Calu3 (cell line): ENCODE results near the gene RAD51B. TPM values are rescaled to one million over a fixed set of nuclear protein-coding genes. Genes with fewer than 3 reads are reported as not detected.

Experiments used
- BruUV-seq: library from RNA; stranded (reverse); fragments of 400-500 nt; replicated peaks from 2 replicates; lab custom pipeline; 2021; lab: Mats Ljungman, UMichigan
- CTCF ChIA-PET: fragments of 300-600 bp; sonication (Branson Sonifier 250); formaldehyde crosslinking; loops from one replicate; lab custom pipeline; 2022; ENCODE audit warnings: antibody characterized with exemption; lab: Charles Lee
- DNase-seq: peaks from one replicate; pipeline ENCODE4 v3.0.0; 2022
- H3K27ac Mint-ChIP-seq: one replicate; pipeline ENCODE4 v1.8.0; 2022; ENCODE audit warnings: mixed read lengths; ENCODE audit not compliant: unreplicated experiment
- H3K27me3 Mint-ChIP-seq: one replicate; pipeline ENCODE4 v1.8.0; 2022; ENCODE audit warnings: mixed read lengths; ENCODE audit not compliant: unreplicated experiment
- H3K36me3 Mint-ChIP-seq: one replicate; pipeline ENCODE4 v1.8.0; 2022; ENCODE audit warnings: mild to moderate bottlenecking, moderate library complexity, mixed read lengths; ENCODE audit not compliant: insufficient read depth, unreplicated experiment
- H3K4me1 Mint-ChIP-seq: one replicate; pipeline ENCODE4 v1.8.0; 2022; ENCODE audit warnings: mild to moderate bottlenecking, low read depth, mixed read lengths; ENCODE audit not compliant: unreplicated experiment
- H3K4me3 Mint-ChIP-seq: one replicate; pipeline ENCODE4 v1.8.0; 2022; ENCODE audit warnings: mild to moderate bottlenecking, low read depth, moderate library complexity, mixed read lengths; ENCODE audit not compliant: unreplicated experiment
- H3K9me3 Mint-ChIP-seq: one replicate; pipeline ENCODE4 v1.8.0; 2022; ENCODE audit warnings: low read depth, mixed read lengths; ENCODE audit not compliant: unreplicated experiment
- CTCF ChIP-seq: fragments of 200-600 bp; IDR thresholded peaks from one replicate; pipeline ENCODE4 v1.8.0; 2022; ENCODE audit warnings: antibody characterized with exemption; ENCODE audit not compliant: unreplicated experiment
- intact Hi-C: fragments of 100-400 bp; cut with micrococcal nuclease; formaldehyde crosslinking; loops from one replicate; pipeline ENCODE4 v1.10.0; 2022; ENCODE audit not compliant: unreplicated experiment
- total RNA-seq: library from RNA; stranded (reverse); gene quantifications from 2 replicates; pipeline ENCODE4 v1.2.3, GENCODE V29; 2022

RAD51B gene
- total RNA-seq, 1 experiment from 2014 or later: 24.7 TPM

GRCh38 chr14:68628605-68629310 lies 809.2 kb downstream of the RAD51B start:
- Mint-ChIP-seq H3K36me3 (peaks cover 12% of the 10 kb centered on the region), H3K4me1 (peaks cover 9% of the 10 kb centered on the region), H3K4me3 (peak overlapping the region; percentile 63), H3K27ac (peak overlapping the region; percentile 74), H3K27me3 (no peaks in the 10 kb centered on the region), H3K9me3 (no peaks in the 10 kb centered on the region)
- no TSS peak for BruUV-seq
- intact Hi-C loops: no loop called here
- no peak for TF ChIP-seq CTCF
- peak; percentile 57 for DNase-seq
- CTCF ChIA-PET: interaction anchor here (0.5 to 1.4 kb wide), 8 partner anchors 15 to 1296 kb away, joined by 3 to 9 read pairs (median 3); no protein-coding TSS in a partner anchor

- no peak for DNase-seq
- intact Hi-C loops: no loop called here
- H3K4me1 Mint-ChIP-seq: peaks cover 9% of the 10 kb centered on the region
- H3K4me3 Mint-ChIP-seq: no peak overlapping the region
- TF ChIP-seq CTCF: no peak
- H3K36me3 Mint-ChIP-seq: peaks cover 12% of the 10 kb centered on the region
- no TSS peak for BruUV-seq
- no peaks in the 10 kb centered on the region for H3K9me3 Mint-ChIP-seq
- no peak overlapping the region for H3K27ac Mint-ChIP-seq
- no peaks in the 10 kb centered on the region for H3K27me3 Mint-ChIP-seq
- CTCF ChIA-PET: no interaction called here
These were observed 810.5 kb downstream of the RAD51B start for GRCh38 chr14:68630081-68630571.

GRCh38 chr14:68630611-68631393 lies 811.2 kb downstream of the RAD51B start:
- Mint-ChIP-seq H3K9me3 (no peaks in the 10 kb centered on the region), H3K27ac (no peak overlapping the region), H3K36me3 (peaks cover 12% of the 10 kb centered on the region), H3K4me3 (no peak overlapping the region), H3K27me3 (no peaks in the 10 kb centered on the region), H3K4me1 (peaks cover 9% of the 10 kb centered on the region)
- CTCF ChIA-PET: no interaction called here
- no TSS peak for BruUV-seq
- TF ChIP-seq CTCF: no peak
- intact Hi-C loops: no loop called here
- no peak for DNase-seq

GRCh38 chr14:68631394-68632053 lies 811.9 kb downstream of the RAD51B start:
- peaks cover 12% of the 10 kb centered on the region for H3K36me3 Mint-ChIP-seq
- TF ChIP-seq CTCF: no peak
- H3K27ac Mint-ChIP-seq: no peak overlapping the region
- no peaks in the 10 kb centered on the region for H3K9me3 Mint-ChIP-seq
- DNase-seq: no peak
- CTCF ChIA-PET: no interaction called here
- no TSS peak for BruUV-seq
- intact Hi-C loops: no loop called here
- H3K4me1 Mint-ChIP-seq: peaks cover 9% of the 10 kb centered on the region
- no peak overlapping the region for H3K4me3 Mint-ChIP-seq
- no peaks in the 10 kb centered on the region for H3K27me3 Mint-ChIP-seq
